ENCODE results near the gene RSRC2. TPM values are rescaled to one million over a fixed set of nuclear protein-coding genes. Genes with fewer than 3 reads are reported as not detected.

RSRC2 gene
- total and polyA plus RNA-seq, 9 of the 15 experiments (the other 6 are each of a cell fraction or from before 2014, with no cell fraction given) = 52.6 to 123 (median 80.3) TPM

DNA sequence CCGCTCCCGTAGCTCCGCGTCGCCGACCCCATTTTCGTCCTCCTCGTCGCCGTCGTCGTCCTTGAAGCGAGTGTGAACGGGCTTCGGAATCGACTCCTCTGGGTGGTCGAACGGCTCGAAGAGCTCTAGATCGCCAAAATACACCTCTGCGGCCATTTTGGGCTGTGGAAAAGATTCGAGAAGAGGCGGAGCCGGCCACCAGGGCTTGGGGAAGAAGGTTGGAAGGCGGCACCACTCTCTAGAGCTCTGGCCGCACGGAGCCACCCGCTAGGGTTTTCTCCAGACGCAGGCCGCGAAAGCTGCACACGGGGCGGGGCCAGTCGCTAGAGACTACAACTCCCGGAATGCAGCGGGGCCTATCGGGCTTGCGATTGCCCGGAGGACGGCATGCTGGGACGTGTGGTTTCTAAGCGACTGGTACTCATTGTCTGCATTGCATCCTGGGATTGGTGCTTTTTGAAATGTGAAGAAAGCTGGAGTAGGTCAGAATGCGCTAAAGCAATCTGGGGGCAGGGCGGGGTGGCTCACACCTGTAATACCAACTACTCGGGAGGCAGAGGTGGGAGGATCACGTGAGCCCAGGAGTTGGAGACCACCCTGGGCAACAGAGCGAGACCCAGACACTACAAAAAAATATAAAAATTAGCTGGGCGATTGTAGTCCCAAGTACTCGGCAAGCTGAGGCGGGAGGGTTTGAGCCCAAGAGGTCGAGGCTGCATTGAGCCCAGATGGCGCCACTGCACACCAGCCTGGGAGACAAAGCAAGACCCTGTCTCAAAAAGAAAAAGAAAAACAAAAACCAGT, 25.8 kb downstream of the RSRC2 start, which contains the start of gene ZCCHC8 (continued):
- no peak for TF ChIP-seq RUNX1 (IDR thresholded peaks at IDR 0.05; ENCODE audit: low read depth)
- no peak for TF ChIP-seq ZNF274 (IDR thresholded peaks at IDR 0.05; ENCODE audit: borderline replicate concordance, low read depth, low read length)
- TF ChIP-seq, protein P1, sequence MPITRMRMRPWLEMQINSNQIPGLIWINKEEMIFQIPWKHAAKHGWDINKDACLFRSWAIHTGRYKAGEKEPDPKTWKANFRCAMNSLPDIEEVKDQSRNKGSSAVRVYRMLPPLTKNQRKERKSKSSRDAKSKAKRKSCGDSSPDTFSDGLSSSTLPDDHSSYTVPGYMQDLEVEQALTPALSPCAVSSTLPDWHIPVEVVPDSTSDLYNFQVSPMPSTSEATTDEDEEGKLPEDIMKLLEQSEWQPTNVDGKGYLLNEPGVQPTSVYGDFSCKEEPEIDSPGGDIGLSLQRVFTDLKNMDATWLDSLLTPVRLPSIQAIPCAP (CRISPR knock-in tag; IDR thresholded peaks at IDR 0.05; ENCODE audit: borderline replicate concordance) = no peak
- TF ChIP-seq RNF2 (IDR thresholded peaks at IDR 0.05) = peak; percentile 48; the same call in 1 of the 2 replicates
- TF ChIP-seq POU5F1 (IDR thresholded peaks at IDR 0.05; ENCODE audit: borderline replicate concordance, low read depth, low read length, partially characterized antibody) = peak; percentile 63
- TF ChIP-seq GTF2A2 (tag; IDR thresholded peaks at IDR 0.05) = 0 out of 2 replicates have a peak, but pooled peaks have one; percentile 10
- peak in 1 of 2 experiments; percentile 75; a peak in 3 of 4 replicates for TF ChIP-seq SIN3A (IDR thresholded peaks at IDR 0.05; ENCODE audit: borderline replicate concordance in 2 of 2, control insufficient read depth in 1 of 2, low read depth in 2 of 2, low read length in 2 of 2)
- no peak for TF ChIP-seq KDM1A (IDR thresholded peaks at IDR 0.05)
- no peak for TF ChIP-seq SMARCA5 (IDR thresholded peaks at IDR 0.05)
- TF ChIP-seq SLC30A9 (CRISPR knock-in tag; IDR thresholded peaks at IDR 0.05) = no peak
- no peak for TF ChIP-seq ZKSCAN8 (CRISPR knock-in tag; IDR thresholded peaks at IDR 0.05)
- TF ChIP-seq, protein P2, sequence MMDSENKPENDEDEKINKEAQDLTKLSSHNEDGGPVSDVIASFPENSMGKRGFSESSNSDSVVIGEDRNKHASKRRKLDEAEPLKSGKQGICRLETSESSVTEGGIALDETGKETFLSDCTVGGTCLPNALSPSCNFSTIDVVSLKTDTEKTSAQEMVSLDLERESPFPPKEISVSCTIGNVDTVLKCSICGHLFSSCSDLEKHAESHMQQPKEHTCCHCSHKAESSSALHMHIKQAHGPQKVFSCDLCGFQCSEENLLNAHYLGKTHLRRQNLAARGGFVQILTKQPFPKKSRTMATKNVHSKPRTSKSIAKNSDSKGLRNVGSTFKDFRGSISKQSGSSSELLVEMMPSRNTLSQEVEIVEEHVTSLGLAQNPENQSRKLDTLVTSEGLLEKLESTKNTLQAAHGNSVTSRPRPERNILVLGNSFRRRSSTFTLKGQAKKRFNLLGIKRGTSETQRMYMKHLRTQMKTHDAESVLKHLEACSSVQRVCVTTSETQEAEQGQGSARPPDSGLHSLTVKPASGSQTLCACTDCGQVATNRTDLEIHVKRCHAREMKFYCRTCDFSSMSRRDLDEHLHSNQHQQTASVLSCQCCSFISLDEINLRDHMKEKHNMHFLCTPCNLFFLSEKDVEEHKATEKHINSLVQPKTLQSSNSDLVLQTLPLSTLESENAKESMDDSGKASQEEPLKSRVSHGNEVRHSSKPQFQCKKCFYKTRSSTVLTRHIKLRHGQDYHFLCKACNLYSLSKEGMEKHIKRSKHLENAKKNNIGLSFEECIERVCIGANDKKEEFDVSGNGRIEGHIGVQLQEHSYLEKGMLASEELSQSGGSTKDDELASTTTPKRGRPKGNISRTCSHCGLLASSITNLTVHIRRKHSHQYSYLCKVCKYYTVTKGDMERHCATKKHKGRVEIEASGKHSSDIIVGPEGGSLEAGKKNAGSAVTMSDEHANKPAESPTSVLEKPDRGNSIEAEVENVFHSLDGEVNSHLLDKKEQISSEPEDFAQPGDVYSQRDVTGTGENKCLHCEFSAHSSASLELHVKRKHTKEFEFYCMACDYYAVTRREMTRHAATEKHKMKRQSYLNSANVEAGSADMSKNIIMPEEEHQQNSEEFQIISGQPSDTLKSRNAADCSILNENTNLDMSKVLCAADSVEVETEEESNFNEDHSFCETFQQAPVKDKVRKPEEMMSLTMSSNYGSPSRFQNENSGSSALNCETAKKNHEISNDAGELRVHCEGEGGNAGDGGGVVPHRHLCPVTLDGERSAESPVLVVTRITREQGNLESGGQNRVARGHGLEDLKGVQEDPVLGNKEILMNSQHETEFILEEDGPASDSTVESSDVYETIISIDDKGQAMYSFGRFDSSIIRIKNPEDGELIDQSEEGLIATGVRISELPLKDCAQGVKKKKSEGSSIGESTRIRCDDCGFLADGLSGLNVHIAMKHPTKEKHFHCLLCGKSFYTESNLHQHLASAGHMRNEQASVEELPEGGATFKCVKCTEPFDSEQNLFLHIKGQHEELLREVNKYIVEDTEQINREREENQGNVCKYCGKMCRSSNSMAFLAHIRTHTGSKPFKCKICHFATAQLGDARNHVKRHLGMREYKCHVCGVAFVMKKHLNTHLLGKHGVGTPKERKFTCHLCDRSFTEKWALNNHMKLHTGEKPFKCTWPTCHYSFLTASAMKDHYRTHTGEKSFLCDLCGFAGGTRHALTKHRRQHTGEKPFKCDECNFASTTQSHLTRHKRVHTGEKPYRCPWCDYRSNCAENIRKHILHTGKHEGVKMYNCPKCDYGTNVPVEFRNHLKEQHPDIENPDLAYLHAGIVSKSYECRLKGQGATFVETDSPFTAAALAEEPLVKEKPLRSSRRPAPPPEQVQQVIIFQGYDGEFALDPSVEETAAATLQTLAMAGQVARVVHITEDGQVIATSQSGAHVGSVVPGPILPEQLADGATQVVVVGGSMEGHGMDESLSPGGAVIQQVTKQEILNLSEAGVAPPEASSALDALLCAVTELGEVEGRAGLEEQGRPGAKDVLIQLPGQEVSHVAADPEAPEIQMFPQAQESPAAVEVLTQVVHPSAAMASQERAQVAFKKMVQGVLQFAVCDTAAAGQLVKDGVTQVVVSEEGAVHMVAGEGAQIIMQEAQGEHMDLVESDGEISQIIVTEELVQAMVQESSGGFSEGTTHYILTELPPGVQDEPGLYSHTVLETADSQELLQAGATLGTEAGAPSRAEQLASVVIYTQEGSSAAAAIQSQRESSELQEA (IDR thresholded peaks at IDR 0.05; ENCODE audit: low read depth) = no peak
- TF ChIP-seq TAF9B (IDR thresholded peaks at IDR 0.05; ENCODE audit: partially characterized antibody) = peak; percentile 92
- no peak for TF ChIP-seq PHTF2 (CRISPR knock-in tag; IDR thresholded peaks at IDR 0.05)
- TF ChIP-seq, protein P3, sequence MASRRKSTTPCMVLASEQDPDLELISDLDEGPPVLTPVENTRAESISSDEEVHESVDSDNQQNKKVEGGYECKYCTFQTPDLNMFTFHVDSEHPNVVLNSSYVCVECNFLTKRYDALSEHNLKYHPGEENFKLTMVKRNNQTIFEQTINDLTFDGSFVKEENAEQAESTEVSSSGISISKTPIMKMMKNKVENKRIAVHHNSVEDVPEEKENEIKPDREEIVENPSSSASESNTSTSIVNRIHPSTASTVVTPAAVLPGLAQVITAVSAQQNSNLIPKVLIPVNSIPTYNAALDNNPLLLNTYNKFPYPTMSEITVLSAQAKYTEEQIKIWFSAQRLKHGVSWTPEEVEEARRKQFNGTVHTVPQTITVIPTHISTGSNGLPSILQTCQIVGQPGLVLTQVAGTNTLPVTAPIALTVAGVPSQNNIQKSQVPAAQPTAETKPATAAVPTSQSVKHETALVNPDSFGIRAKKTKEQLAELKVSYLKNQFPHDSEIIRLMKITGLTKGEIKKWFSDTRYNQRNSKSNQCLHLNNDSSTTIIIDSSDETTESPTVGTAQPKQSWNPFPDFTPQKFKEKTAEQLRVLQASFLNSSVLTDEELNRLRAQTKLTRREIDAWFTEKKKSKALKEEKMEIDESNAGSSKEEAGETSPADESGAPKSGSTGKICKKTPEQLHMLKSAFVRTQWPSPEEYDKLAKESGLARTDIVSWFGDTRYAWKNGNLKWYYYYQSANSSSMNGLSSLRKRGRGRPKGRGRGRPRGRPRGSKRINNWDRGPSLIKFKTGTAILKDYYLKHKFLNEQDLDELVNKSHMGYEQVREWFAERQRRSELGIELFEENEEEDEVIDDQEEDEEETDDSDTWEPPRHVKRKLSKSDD (conservative IDR thresholded peaks at IDR 0.05; ENCODE audit: low read length) = no peak

Data from K562 (cell line).